Mammary epithelial cell (primary cell): ENCODE results near the gene ZNF605.
"Not testable (repeated sequence)": the region's sequence is repeated elsewhere in the genome, so short reads cannot be mapped to it uniquely, and the experiment has no call there.

Experiments
- EZH2 ChIP-seq: IDR thresholded peaks from 2 replicates; pipeline ENCODE4 v1.6.1; 2012; ENCODE audit warnings: low read length, inconsistent platforms, borderline replicate concordance
- TF ChIP-seq, protein P1 (sequence below), 2 donors: IDR thresholded peaks in 1 of 2; conservative IDR thresholded peaks in 1 of 2; 2 replicates each; pipeline ENCODE4 v1.5.1; 2011 to 2012; ENCODE audit warnings: inconsistent platforms in 2 of 2, low read length in 2 of 2, mild to moderate bottlenecking in 2 of 2, control low read depth in 1 of 2, low read depth in 1 of 2; ENCODE audit not compliant: insufficient read depth in 1 of 2; ENCODE audit errors: extremely low read depth in 1 of 2

GRCh38 chr12:132874620-132875019, 81.5 kb downstream of the ZNF605 start:
- TF ChIP-seq, protein P1, sequence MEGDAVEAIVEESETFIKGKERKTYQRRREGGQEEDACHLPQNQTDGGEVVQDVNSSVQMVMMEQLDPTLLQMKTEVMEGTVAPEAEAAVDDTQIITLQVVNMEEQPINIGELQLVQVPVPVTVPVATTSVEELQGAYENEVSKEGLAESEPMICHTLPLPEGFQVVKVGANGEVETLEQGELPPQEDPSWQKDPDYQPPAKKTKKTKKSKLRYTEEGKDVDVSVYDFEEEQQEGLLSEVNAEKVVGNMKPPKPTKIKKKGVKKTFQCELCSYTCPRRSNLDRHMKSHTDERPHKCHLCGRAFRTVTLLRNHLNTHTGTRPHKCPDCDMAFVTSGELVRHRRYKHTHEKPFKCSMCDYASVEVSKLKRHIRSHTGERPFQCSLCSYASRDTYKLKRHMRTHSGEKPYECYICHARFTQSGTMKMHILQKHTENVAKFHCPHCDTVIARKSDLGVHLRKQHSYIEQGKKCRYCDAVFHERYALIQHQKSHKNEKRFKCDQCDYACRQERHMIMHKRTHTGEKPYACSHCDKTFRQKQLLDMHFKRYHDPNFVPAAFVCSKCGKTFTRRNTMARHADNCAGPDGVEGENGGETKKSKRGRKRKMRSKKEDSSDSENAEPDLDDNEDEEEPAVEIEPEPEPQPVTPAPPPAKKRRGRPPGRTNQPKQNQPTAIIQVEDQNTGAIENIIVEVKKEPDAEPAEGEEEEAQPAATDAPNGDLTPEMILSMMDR (conservative IDR thresholded peaks at IDR 0.05 in 1 of 2, IDR thresholded peaks at IDR 0.05 in 1 of 2; ENCODE audit: extremely low read depth in 1 of 2, insufficient read depth in 1 of 2, low read depth in 1 of 2, low read length in 2 of 2), result not testable (repeated sequence)
- not testable (repeated sequence) for TF ChIP-seq EZH2
